Right cardiac atrium (tissue), 5 donors: ENCODE data around the gene ADAMTS15. TPM values are rescaled to one million over a fixed set of nuclear protein-coding genes. Genes with fewer than 3 reads are reported as not detected.
"Not testable (repeated sequence)": the region's sequence is repeated elsewhere in the genome, so short reads cannot be mapped to it uniquely, and the experiment has no call there.

Experiments used
- ATAC-seq, 2 donors: fragments of 200-7000 bp; cut with Tn5 transposase; one replicate each; pipeline versions ENCODE4 v1.8.0 to v1.9.1; 2020; ENCODE audit warnings: moderate library complexity in 2 of 2, mild to moderate bottlenecking in 1 of 2
- DNase-seq, 3 donors: peaks; one replicate each; pipeline ENCODE4 v3.0.0-alpha.2; 2020
- H3K27ac ChIP-seq: one replicate; pipeline ENCODE4 v1.5.1; 2013; ENCODE audit warnings: mild to moderate bottlenecking, low read length, control low read depth, moderate library complexity
- H3K27me3 ChIP-seq: one replicate; pipeline ENCODE4 v1.6.1; 2013; ENCODE audit not compliant: control insufficient read depth, insufficient read depth
- H3K4me1 ChIP-seq: one replicate; pipeline ENCODE4 v1.6.1; 2013; ENCODE audit warnings: low read length; ENCODE audit not compliant: control insufficient read depth, insufficient read depth
- H3K4me3 ChIP-seq: one replicate; pipeline ENCODE4 v1.5.1; 2013; ENCODE audit warnings: low read length, control low read depth
- H3K9me3 ChIP-seq: one replicate; pipeline ENCODE4 v1.6.1; 2013; ENCODE audit warnings: low read length; ENCODE audit not compliant: control insufficient read depth
- WGBS: extraction: QIAGEN DNeasy Blood & Tissue Kit; methylation state at CpG from one replicate; pipeline ENCODE4 v1.1.7; 2013; 5-methylcytosine and 5-hydroxymethylcytosine counted together
- intact Hi-C, 4 donors: fragments of 100-400 bp; cut with DNase I; formaldehyde crosslinking; loops; one replicate each; pipeline versions ENCODE4 v1.11.0 to v1.14.0; 2022 to 2023
- polyA plus RNA-seq: library from polyadenylated mRNA; stranded (reverse); fragments of 200-250 nt; gene quantifications from one replicate; pipeline ENCODE4 v1.2.3, GENCODE V29; 2013
- total RNA-seq, 4 donors: library from RNA; stranded (reverse); fragmentation: NEBNext Ultra II Directional; extraction: Animal tissue kit (Norgen Biotek cat#: 25700); gene quantifications; one replicate each; pipeline ENCODE4 v1.2.1, GENCODE V29; 2021
- donor health status: healthy with polysubstance abuse.
- donor health status: DM: no; HTN: yes; CAD: no.
- donor health status: DM: no; HTN: no; CAD: no.
- donor health status: DM: no; HTN: yes; CAD: no; lungs with severe emphysema.
- donor health status: DM: yes; HTN: yes; CAD: no.

ADAMTS15 gene
- total and polyA plus RNA-seq, 5 donors = 13.4 to 30.2 (median 30.0) TPM

DNA sequence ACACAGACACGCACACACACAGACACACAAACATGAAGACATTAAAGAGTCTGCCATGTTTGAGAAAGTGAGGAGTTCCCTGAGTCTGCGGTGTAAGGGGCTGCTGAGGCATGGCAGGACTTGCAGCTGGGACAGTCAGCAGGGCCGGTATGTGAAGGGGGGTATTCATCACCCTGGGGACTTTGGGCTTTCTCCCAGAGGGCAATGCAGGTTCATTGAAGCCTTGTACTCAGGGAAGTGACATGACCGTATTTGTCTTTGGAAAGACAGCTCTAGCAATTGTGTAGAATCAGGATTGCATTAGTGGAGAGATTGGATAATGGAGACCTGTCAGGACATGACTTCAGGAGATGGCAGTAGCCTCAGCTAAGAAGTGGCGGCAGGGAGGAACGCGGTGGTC is 10.6 kb upstream of the ADAMTS15 start:
- WGBS = 95% methylated on average over 7 of the region's 7 CpGs
- no peak for ATAC-seq
- Histone ChIP-seq H3K4me1 (peaks cover 2% of the 10 kb centered on the region), H3K27me3 (no peaks in the 10 kb centered on the region), H3K27ac (no peak overlapping the region), H3K9me3 (no peaks in the 10 kb centered on the region), H3K4me3 (no peak overlapping the region)
- intact Hi-C loops = loop anchor here in 2 of 4 donors (5.0 to 10.0 kb wide), 2 partner anchors 424 to 457 kb away; no protein-coding TSS in a partner anchor
- DNase-seq = no peak

DNA sequence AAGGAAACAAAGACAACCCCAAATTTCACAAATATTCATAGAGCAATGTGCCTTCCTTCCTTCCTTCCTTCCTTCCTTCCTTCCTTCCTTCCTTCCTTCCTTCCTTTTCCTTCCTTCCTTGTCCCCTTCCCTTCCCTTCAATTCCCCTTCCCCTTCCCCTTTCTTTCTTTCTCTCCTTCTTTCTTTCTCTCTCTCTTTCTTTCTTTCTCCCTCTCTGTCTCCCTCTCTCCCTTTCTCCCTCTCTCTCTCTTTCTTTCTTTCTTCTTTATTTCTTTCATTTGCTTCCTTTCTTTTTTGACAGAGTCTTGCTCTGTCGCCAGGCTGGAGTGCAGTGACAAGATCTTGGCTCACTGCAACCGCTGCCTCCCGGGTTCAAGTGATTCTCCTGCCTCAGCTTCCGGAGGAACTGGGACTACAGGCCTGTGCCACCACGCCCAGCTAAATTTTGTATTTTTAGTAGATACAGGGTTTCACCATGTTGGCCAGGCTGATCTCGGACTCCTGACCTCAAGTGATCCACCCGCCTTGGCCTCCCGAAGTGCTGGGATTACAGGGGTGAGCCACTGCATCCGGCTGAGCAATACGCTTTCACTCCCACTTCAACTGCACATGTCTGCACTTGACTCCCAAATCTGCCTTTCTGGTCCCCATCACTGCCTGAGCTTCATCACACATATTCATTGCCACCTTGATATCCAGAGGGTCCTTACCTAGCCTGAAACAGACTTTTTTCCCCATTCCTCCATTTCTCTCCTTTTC is 9.9 kb upstream of the ADAMTS15 start:
- not testable (repeated sequence) for H3K9me3 ChIP-seq, H3K27ac ChIP-seq, H3K4me3 ChIP-seq, ATAC-seq, H3K27me3 ChIP-seq, H3K4me1 ChIP-seq, DNase-seq
- intact Hi-C loops = loop anchor here in 2 of 4 donors (5.0 to 10.0 kb wide), 2 partner anchors 424 to 456 kb away; no protein-coding TSS in a partner anchor
- WGBS = 93% methylated on average over 10 of the region's 10 CpGs

DNA sequence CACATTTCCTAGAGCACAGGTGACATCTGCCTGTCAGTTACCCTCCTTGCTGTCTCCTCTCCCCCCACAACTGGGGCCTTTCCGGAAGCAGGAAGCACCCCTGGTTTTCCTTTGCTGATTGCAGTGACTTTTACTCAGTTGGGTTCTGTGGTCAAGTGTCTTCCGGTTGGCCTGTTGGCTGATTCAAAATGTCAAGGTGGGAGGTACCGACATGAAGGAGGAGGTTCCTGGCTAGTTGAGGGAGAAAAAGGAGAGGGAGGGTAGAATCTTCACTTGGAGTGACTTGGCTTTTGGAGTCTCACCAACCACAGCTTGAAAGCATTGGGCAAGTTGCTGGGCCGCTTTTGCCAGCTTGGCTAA is 9.3 kb upstream of the ADAMTS15 start:
- H3K27ac ChIP-seq = no peak overlapping the region
- no peaks in the 10 kb centered on the region for H3K27me3 ChIP-seq
- 80% methylated on average over 4 of the region's 4 CpGs for WGBS
- no peaks in the 10 kb centered on the region for H3K9me3 ChIP-seq
- no peak overlapping the region for H3K4me3 ChIP-seq
- intact Hi-C loops = loop anchor here in 2 of 4 donors (5.0 to 10.0 kb wide), 2 partner anchors 423 to 456 kb away; no protein-coding TSS in a partner anchor
- H3K4me1 ChIP-seq = peaks cover 2% of the 10 kb centered on the region
- DNase-seq (no peak), ATAC-seq (no peak)

DNA sequence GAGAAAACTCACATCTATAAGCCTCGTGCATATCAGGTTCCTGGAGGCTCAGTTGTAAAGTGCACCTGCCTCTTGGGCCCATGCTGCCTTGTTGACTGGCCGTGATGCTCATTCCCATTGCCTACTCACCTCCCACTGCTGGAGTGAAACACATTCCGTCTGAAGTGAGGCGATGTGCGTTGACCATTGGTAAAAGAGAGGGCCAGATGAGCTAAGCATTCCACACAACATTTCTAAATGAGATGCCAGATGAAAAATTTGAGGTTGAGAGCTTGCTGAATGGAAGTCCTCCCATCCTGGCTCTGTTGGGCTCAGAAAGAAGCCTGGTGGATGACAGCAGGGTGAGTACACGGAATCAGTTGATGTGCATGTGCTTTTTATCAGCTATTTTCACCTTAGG is 8.6 kb upstream of the ADAMTS15 start:
- WGBS = 85% methylated on average over 6 of the region's 6 CpGs
- H3K4me1 ChIP-seq = peaks cover 2% of the 10 kb centered on the region
- no peaks in the 10 kb centered on the region for H3K27me3 ChIP-seq
- no peak for ATAC-seq
- DNase-seq = no peak
- H3K27ac ChIP-seq = no peak overlapping the region
- intact Hi-C loops = loop anchor here in 2 of 4 donors (5.0 to 10.0 kb wide), 2 partner anchors 422 to 455 kb away; no protein-coding TSS in a partner anchor
- no peaks in the 10 kb centered on the region for H3K9me3 ChIP-seq
- no peak overlapping the region for H3K4me3 ChIP-seq

DNA sequence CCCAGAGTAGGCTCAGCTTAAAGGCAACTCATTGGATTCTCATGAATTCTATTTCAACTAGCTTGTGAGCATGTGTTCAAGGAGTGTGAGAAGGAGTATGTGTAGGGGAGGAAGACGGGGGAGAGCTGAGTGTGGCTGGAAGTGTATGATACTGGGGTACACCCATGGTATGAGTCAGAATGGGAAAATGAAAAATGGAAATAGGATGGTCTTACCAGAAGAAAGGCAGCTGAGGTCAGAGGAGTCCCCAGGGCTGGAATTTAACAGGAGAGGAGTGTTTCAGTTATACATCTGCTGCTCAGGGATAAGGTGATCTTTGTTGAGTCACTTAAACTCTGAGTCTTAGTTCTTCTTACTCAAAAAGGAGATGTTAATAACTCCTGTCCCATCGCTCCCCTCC is 6.7 kb upstream of the ADAMTS15 start:
- Histone ChIP-seq H3K27ac (no peak overlapping the region), H3K4me1 (no peaks in the 10 kb centered on the region), H3K4me3 (no peak overlapping the region), H3K9me3 (no peaks in the 10 kb centered on the region), H3K27me3 (no peaks in the 10 kb centered on the region)
- 98% methylated on average over 2 of the region's 2 CpGs for WGBS
- ATAC-seq (no peak), DNase-seq (no peak)
- intact Hi-C loops = no loop called here

DNA sequence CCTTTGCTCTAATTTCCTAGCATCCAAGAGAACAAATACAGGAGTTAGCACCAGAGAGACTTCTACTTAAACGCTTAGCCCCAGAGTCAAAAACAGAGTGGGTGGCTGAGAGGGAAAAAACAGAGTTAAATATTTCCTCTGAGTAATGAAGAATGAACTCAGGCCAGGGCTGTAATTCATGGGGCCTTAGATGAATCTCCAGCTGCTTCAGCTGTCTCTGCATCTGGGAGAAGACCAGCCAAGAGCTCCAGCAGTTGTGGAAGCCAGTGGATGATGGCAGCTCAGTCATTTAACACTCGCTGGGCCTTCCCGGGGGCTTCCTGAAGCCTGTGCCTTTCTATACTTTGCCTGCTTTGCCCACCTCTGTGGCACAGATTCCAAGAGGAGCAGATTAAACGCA is 5.7 kb upstream of the ADAMTS15 start:
- Histone ChIP-seq H3K27ac (no peak overlapping the region), H3K27me3 (no peaks in the 10 kb centered on the region), H3K4me1 (no peaks in the 10 kb centered on the region), H3K4me3 (no peak overlapping the region), H3K9me3 (no peaks in the 10 kb centered on the region)
- intact Hi-C loops = no loop called here
- DNase-seq (no peak), ATAC-seq (no peak)
- 61% methylated on average over 4 of the region's 4 CpGs for WGBS

DNA sequence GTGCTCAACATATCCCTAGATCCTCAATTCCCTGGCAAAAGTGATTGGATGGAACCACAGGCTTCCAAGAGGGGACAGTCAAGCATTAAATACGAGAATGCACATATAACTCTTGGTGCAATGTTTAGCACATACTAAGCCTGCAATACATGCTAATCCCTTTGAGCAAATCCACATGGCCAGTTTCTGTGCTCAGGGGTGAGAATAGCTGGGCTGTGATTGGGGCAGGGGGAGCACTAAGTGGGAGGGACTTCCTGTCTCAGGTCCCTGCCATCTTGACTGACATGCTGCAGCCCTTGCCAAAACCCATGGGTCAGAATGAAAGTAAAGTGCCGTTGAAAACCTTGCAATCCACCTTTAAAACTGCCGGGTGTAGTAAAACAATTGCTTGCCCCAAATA is 2.7 kb upstream of the ADAMTS15 start:
- intact Hi-C loops = loop anchor here in 1 of 4 donors (5.0 kb wide), 1 partner anchor 207 kb away; no protein-coding TSS in a partner anchor

DNA sequence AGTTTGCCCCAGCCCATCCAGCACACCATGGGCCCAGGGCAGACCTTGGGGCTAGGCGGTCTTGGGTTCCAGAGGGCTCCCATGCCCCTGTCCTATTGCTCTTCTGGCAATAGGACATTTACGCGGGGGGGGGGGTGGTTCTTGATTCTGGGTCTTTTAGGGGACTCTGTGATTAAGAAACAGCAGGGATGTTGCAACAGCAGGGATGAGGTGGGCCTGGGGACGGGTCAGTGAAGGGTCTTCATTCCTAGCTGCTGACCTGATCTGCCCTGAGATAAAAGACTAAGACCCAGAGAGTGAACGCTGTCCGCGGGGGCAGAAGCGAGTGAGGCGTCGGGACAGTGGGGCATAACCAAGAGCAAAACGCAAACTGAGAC is 418 bp upstream of the ADAMTS15 start:
- intact Hi-C loops = loop anchor here in 1 of 4 donors (5.0 kb wide), 1 partner anchor 204 kb away; no protein-coding TSS in a partner anchor
- ATAC-seq = peak in 1 of 2 donors; percentile 0
- WGBS = 12% methylated on average over 11 of the region's 11 CpGs
- H3K9me3 ChIP-seq = no peaks in the 10 kb centered on the region
- peak overlapping the region; percentile 49 for H3K27ac ChIP-seq
- H3K4me3 ChIP-seq = peak overlapping the region; percentile 20
- DNase-seq = no peak
- peaks cover 1% of the 10 kb centered on the region for H3K4me1 ChIP-seq
- H3K27me3 ChIP-seq = no peaks in the 10 kb centered on the region

More for the DNA sequence above, 2.7 kb upstream of the ADAMTS15 start:
- ATAC-seq (no peak), DNase-seq (peak in 1 of 3 donors; percentile 7)
- no peak overlapping the region for H3K27ac ChIP-seq
- H3K4me1 ChIP-seq = no peaks in the 10 kb centered on the region
- WGBS = 88% methylated on average over 3 of the region's 3 CpGs
- H3K9me3 ChIP-seq = no peaks in the 10 kb centered on the region
- H3K27me3 ChIP-seq = no peaks in the 10 kb centered on the region
- no peak overlapping the region for H3K4me3 ChIP-seq

DNA sequence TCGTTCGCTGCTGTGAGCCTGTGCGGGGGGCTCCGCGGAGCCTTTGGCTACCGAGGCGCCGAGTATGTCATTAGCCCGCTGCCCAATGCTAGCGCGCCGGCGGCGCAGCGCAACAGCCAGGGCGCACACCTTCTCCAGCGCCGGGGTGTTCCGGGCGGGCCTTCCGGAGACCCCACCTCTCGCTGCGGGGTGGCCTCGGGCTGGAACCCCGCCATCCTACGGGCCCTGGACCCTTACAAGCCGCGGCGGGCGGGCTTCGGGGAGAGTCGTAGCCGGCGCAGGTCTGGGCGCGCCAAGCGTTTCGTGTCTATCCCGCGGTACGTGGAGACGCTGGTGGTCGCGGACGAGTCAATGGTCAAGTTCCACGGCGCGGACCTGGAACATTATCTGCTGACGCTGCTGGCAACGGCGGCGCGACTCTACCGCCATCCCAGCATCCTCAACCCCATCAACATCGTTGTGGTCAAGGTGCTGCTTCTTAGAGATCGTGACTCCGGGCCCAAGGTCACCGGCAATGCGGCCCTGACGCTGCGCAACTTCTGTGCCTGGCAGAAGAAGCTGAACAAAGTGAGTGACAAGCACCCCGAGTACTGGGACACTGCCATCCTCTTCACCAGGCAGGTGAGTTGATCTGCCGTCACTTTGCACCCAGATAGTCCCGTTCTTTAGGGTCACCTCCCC is 1.0 kb downstream of the ADAMTS15 start:
- intact Hi-C loops = loop anchor here in 1 of 4 donors (5.0 kb wide), 1 partner anchor 203 kb away; no protein-coding TSS in a partner anchor
- WGBS = 2% methylated on average over 64 of the region's 64 CpGs
- Histone ChIP-seq H3K27ac (peak overlapping the region; percentile 64), H3K9me3 (no peaks in the 10 kb centered on the region), H3K4me3 (peak overlapping the region; percentile 70), H3K4me1 (peaks cover 1% of the 10 kb centered on the region), H3K27me3 (no peaks in the 10 kb centered on the region)
- DNase-seq = peak in 2 of 3 donors; percentile 73 to 76
- ATAC-seq = peak; percentile 1 to 13

DNA sequence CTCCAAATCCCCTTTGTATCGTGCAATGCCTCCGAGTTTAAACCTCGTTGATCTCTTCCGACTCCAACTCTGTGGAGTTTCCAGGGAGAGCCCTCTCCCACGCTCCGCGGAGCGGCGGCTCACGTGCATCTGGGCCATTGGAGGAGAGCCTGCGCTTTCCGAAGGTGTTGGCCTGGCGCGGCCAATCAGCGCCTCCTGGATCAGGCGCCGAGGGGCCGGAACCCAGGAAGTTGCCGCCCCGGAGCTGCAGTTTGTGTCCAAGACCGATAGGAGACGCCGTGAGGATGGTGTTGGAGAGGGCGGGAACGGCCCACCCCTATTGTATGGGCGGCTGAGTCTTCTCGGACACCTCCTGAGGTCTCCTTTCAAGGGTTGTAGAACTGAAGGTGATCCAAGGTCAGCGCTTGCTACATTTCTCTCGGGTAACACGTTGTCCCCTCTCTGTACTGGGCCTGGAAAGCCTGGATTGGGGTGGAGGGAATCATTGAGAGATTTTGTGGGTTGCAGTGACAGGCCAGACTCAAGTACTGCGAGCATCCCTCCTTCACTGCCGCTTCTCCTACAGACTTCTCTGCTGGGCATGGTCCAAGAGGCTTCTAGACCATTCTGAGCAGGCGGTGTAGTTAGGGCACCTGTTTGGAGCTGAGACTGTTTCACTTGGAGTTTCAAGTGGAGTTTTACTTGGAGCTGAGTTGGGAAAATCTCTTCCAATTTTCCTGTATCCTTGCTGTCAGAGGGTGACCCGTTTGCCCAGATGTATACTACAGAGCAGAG is 1.7 kb downstream of the ADAMTS15 start:
- peak overlapping the region; percentile 70 for H3K4me3 ChIP-seq
- DNase-seq (peak; percentile 90 to 96 (median 95)), ATAC-seq (peak; percentile 72 to 77)
- H3K27ac ChIP-seq = peak overlapping the region; percentile 82
- WGBS = 15% methylated on average over 34 of the region's 34 CpGs
- peaks cover 1% of the 10 kb centered on the region for H3K4me1 ChIP-seq
- no peaks in the 10 kb centered on the region for H3K9me3 ChIP-seq
- intact Hi-C loops = loop anchor here (2.0 to 10.0 kb wide), 6 partner anchors 72 to 277 kb away; no protein-coding TSS in a partner anchor
- no peaks in the 10 kb centered on the region for H3K27me3 ChIP-seq
